Measurements from ENCODE around the gene ACAD10. TPM values are rescaled to one million over a fixed set of nuclear protein-coding genes. Genes with fewer than 3 reads are reported as not detected.

The ACAD10 gene
- total and polyA plus RNA-seq, 7 donors, result 5.8 to 31.0 (median 12.8) TPM

DNA sequence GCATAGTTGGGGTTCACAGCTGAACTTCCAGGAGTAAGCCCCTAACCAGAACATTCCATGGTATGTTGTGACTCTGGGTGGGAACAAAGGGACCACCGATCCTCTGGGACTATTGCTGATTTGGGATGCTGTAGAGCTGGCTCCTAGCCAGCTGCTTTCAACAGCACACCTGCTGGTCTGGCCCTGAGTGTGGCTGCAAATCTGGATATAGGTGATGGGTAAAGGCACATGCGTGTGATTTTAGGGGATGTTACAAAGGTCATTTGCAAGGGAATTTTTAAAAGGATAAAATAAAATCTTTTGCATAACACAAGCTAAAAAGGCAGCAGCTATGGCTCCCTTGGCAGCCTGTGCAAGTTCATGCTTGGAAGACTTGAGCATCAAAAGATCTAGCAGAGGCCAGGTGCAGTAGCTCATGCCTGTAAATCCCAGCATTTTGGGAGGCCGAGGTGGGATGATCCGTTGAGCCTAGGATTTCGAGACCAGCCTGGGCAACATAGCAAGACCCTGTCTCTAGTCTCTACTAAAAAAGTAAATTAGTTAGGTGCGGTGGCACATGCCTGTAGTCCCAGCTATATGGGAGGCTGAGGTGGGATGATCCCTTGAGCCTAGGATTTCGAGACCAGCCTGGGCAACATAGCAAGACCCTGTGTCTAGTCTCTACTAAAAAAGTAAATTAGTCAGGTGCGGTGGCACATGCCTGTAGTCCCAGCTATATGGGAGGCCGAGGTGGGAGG lies 82.5 kb downstream of the ACAD10 start:
- intact Hi-C loops (cut with DNase I), result loop anchor here (5.0 kb wide), 1 partner anchor 44 kb away; no protein-coding TSS in a partner anchor
- Histone ChIP-seq H3K27ac (peak overlapping the region; percentile 86 to 91 (median 88)), H3K9me3 (no peaks in the 10 kb centered on the region), H3K4me3 (peak overlapping the region; percentile 68 to 94 (median 72)), H3K4me1 (peaks cover 0 to 68% (median 56%) of the 10 kb centered on the region in 4 donors), H3K27me3 (no peaks in the 10 kb centered on the region), H3K36me3 (peaks cover 0 to 17% (median 0%) of the 10 kb centered on the region in 4 donors)
- DNase-seq, result no peak
- no peak for TF ChIP-seq EP300 (IDR thresholded peaks at IDR 0.05)
- TF ChIP-seq, protein P1, sequence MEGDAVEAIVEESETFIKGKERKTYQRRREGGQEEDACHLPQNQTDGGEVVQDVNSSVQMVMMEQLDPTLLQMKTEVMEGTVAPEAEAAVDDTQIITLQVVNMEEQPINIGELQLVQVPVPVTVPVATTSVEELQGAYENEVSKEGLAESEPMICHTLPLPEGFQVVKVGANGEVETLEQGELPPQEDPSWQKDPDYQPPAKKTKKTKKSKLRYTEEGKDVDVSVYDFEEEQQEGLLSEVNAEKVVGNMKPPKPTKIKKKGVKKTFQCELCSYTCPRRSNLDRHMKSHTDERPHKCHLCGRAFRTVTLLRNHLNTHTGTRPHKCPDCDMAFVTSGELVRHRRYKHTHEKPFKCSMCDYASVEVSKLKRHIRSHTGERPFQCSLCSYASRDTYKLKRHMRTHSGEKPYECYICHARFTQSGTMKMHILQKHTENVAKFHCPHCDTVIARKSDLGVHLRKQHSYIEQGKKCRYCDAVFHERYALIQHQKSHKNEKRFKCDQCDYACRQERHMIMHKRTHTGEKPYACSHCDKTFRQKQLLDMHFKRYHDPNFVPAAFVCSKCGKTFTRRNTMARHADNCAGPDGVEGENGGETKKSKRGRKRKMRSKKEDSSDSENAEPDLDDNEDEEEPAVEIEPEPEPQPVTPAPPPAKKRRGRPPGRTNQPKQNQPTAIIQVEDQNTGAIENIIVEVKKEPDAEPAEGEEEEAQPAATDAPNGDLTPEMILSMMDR (IDR thresholded peaks at IDR 0.05), result no peak
- TF ChIP-seq POLR2AphosphoS5 (IDR thresholded peaks at IDR 0.05), result no peak
- TF ChIP-seq POLR2A (IDR thresholded peaks at IDR 0.05), result no peak
- WGBS, 2 donors, result 45 to 79% methylated on average over 9 of the region's 9 CpGs

DNA sequence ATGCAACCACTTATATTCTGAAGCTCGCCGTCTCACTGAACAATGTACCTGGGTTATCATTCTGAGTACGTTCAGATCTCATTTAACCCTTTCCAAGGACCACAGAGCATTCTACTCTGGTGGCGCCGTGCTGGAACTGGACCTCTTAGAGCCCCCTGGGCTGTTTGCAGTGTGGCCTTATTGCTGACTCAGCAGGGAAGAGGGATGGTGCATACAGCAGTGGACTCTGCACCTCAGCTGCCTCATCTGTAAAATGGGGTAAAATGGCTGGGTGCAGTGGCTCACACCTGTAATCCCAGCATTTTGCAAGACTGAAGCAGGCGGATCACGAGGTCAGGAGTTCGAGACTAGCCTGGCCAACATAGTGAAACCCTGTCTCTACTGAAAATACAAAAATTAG lies 83.7 kb downstream of the ACAD10 start:
- Histone ChIP-seq H3K27ac (peak overlapping the region in 1 of 4 donors; percentile 6), H3K27me3 (no peaks in the 10 kb centered on the region), H3K4me3 (no peak overlapping the region), H3K9me3 (no peaks in the 10 kb centered on the region), H3K4me1 (peaks cover 0 to 80% (median 67%) of the 10 kb centered on the region in 4 donors), H3K36me3 (peaks cover 0 to 17% (median 0%) of the 10 kb centered on the region in 4 donors)
- 61 to 82% methylated on average over 8 of the region's 8 CpGs for WGBS, 2 donors
- DNase-seq, result no peak
- intact Hi-C loops (cut with DNase I), result loop anchor here (5.0 kb wide), 1 partner anchor 43 kb away; no protein-coding TSS in a partner anchor
- TF ChIP-seq POLR2A (IDR thresholded peaks at IDR 0.05) (no peak), EP300 (IDR thresholded peaks at IDR 0.05) (no peak), POLR2AphosphoS5 (IDR thresholded peaks at IDR 0.05) (no peak)
- TF ChIP-seq, protein P1 (IDR thresholded peaks at IDR 0.05), result no peak

GRCh38 chr12:111773801-111774551 lies 88.1 kb downstream of the ACAD10 start:
- intact Hi-C loops (cut with DNase I), result no loop called here
- peak; percentile 94 for DNase-seq
- Histone ChIP-seq H3K4me1 (peaks cover 0 to 96% (median 92%) of the 10 kb centered on the region in 4 donors), H3K9me3 (no peaks in the 10 kb centered on the region), H3K27ac (peak overlapping the region; percentile 88 to 94 (median 90)), H3K36me3 (peaks cover 0 to 29% (median 4%) of the 10 kb centered on the region in 4 donors), H3K4me3 (peak overlapping the region in 3 of 4 donors; percentile 12 to 28 (median 20)), H3K27me3 (no peaks in the 10 kb centered on the region)
- TF ChIP-seq, protein P1 (IDR thresholded peaks at IDR 0.05), result no peak
- TF ChIP-seq EP300 (IDR thresholded peaks at IDR 0.05), result peak in 3 of 4 donors; percentile 21 to 61 (median 53)
- peak; percentile 54 to 89 (median 82) for TF ChIP-seq POLR2AphosphoS5 (IDR thresholded peaks at IDR 0.05)
- 9 to 44% methylated on average over 17 of the region's 17 CpGs for WGBS, 2 donors

DNA sequence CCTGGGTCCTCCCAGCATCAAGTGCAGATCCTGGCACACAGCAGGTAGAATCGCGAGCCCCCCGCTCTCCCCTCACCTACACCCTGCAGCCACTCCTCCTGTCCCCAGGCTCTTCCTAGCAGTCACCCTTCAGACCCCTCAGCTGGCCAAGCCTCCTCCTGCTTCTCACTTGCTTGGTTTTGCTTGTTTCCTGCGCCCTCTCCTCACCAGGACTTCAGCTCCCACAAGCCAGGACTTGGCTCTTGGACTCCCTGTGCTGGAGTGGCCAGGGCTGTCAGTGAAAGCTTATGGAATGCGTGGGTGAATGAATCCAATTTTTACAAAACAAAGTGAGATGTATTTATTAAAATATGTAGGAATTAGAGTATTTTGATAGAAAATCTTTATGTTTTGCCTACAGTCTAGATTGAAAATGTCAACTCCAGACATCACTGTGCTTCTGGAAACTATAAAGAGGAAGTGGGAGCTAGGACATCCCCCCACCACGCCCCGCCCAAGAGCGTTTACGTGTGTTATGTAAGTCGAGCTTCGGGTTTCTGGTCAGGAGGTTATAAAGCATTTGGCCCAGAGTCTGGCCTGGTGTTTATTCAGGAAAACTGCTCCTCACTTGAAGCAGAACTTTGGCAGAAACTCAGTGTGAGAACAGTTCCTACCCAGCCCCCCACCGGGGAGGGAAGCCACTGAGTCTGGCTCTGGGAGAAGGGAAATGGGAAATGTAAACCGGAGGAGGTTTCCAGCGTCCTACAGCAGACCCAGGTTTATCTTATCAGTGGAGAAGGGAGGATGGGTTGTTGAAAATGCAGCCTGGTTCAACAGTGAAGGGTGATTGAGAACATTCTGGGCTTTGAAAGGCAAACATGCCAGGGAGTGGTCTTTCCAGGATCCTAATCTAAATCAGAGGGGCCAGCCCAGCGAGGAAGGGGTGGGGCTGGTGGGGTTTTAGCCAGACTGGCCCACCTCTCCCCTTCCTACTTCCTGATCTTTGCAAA lies 89.6 kb downstream of the ACAD10 start:
- Histone ChIP-seq H3K4me1 (peaks cover 0 to 81% (median 77%) of the 10 kb centered on the region in 4 donors), H3K27me3 (no peaks in the 10 kb centered on the region), H3K9me3 (no peaks in the 10 kb centered on the region), H3K4me3 (peak overlapping the region; percentile 1 to 28 (median 20)), H3K36me3 (peaks cover 0 to 28% (median 4%) of the 10 kb centered on the region in 4 donors), H3K27ac (peak overlapping the region; percentile 88 to 94 (median 90))
- intact Hi-C loops (cut with DNase I), result loop anchor here (1.0 kb wide), 1 partner anchor 8 kb away; no protein-coding TSS in a partner anchor
- peak in 3 of 4 donors; percentile 64 to 84 (median 77) for TF ChIP-seq EP300 (IDR thresholded peaks at IDR 0.05)
- TF ChIP-seq, protein P1 (IDR thresholded peaks at IDR 0.05), result no peak
- TF ChIP-seq POLR2AphosphoS5 (IDR thresholded peaks at IDR 0.05), result peak; percentile 71 to 94 (median 80)
- peak in 1 of 2 donors; percentile 30 for TF ChIP-seq POLR2A (IDR thresholded peaks at IDR 0.05)
- 16 to 23% methylated on average over 15 of the region's 15 CpGs for WGBS, 2 donors
- DNase-seq, result peak; percentile 95
